GM21528 (cell line): Measurements from ENCODE around the gene XK.
"Not testable (repeated sequence)": the region's sequence is repeated elsewhere in the genome, so short reads cannot be mapped to it uniquely, and the experiment has no call there.

ENCODE experiments used
- ATAC-seq: cut with Tn5 transposase; IDR thresholded peaks from one replicate; pipeline ENCODE4 v1.9.1; 2021; ENCODE audit warnings: mild to moderate bottlenecking, moderate library complexity; ENCODE audit not compliant: unreplicated experiment, low FRiP score

Gene XK

GRCh38 chrX:37752281-37752680, 66.7 kb downstream of the XK start:
- ATAC-seq = no peak

GRCh38 chrX:37752936-37753335, 67.3 kb downstream of the XK start:
- no peak for ATAC-seq

GRCh38 chrX:37753384-37753783, 67.8 kb downstream of the XK start:
- ATAC-seq = no peak

- ATAC-seq = peak; percentile 22
Measured at GRCh38 chrX:37754516-37754915, 68.9 kb downstream of the XK start.

- ATAC-seq = peak; percentile 93
Measured at GRCh38 chrX:37755025-37755424, 69.4 kb downstream of the XK start.

GRCh38 chrX:37757082-37757481, 71.5 kb downstream of the XK start:
- ATAC-seq = no peak

GRCh38 chrX:37759351-37759750, 73.8 kb downstream of the XK start:
- ATAC-seq = no peak

GRCh38 chrX:37759878-37760418, 74.4 kb downstream of the XK start:
- ATAC-seq = no peak

GRCh38 chrX:37763400-37763799, 77.8 kb downstream of the XK start:
- no peak for ATAC-seq

GRCh38 chrX:37765507-37765906, 79.9 kb downstream of the XK start:
- no peak for ATAC-seq

- no peak for ATAC-seq
Measured at GRCh38 chrX:37767430-37767829, 81.8 kb downstream of the XK start.

GRCh38 chrX:37768866-37769265, 83.3 kb downstream of the XK start:
- ATAC-seq = not testable (repeated sequence)

- ATAC-seq = peak; percentile 86
Measured at GRCh38 chrX:37776283-37776986, 90.8 kb downstream of the XK start.

GRCh38 chrX:37776987-37777325, 91.4 kb downstream of the XK start:
- peak; percentile 30 for ATAC-seq

- ATAC-seq = no peak
Measured at GRCh38 chrX:37779857-37780256, 94.3 kb downstream of the XK start, which contains the start of gene CYBB. Gene CYBB, plus strand, starts transcription at chrX:37780059. Its CDS starts 19 bp downstream, at chrX:37780078.

- ATAC-seq = no peak
Measured at GRCh38 chrX:37781081-37781480, 95.5 kb downstream of the XK start.
